NT2/D1 (cell line): ENCODE measurements around the gene ARHGEF25.

Source experiments
- DNase-seq: peaks from one replicate; pipeline ENCODE4 v3.0.0-alpha.2; 2011; ENCODE audit warnings: low read depth, low spot score
- H3K27me3 ChIP-seq: 2 replicates; pipeline ENCODE4 v1.6.0; 2011; ENCODE audit warnings: mild to moderate bottlenecking; ENCODE audit not compliant: insufficient read length, insufficient read depth
- H3K36me3 ChIP-seq: 2 replicates; pipeline ENCODE4 v1.6.1; 2011; ENCODE audit warnings: mild to moderate bottlenecking, low read length, mixed read lengths; ENCODE audit not compliant: insufficient read depth, insufficient read length
- H3K4me1 ChIP-seq: 2 replicates; pipeline ENCODE4 v1.5.1; 2011; ENCODE audit not compliant: insufficient read depth, insufficient read length
- H3K4me3 ChIP-seq: 2 replicates; pipeline ENCODE4 v1.5.1; 2011; ENCODE audit warnings: low read depth; ENCODE audit not compliant: insufficient read length
- H3K9ac ChIP-seq: 2 replicates; pipeline ENCODE4 v1.6.0; 2011; ENCODE audit warnings: low read depth; ENCODE audit not compliant: insufficient read length
- H3K9me3 ChIP-seq: 2 replicates; pipeline ENCODE4 v1.5.1; 2011; ENCODE audit warnings: mild to moderate bottlenecking, low read length; ENCODE audit not compliant: insufficient read depth
- SUZ12 ChIP-seq: IDR thresholded peaks from 2 replicates; pipeline ENCODE4 v1.6.1; 2011; ENCODE audit not compliant: insufficient read length, insufficient read depth; ENCODE audit errors: extremely low read depth
- YY1 ChIP-seq: IDR thresholded peaks from 2 replicates; pipeline ENCODE4 v1.6.1; 2011; ENCODE audit not compliant: insufficient read length, insufficient read depth
- ZNF274 ChIP-seq: IDR thresholded peaks from 2 replicates; pipeline ENCODE4 v1.6.1; 2011; ENCODE audit warnings: mild to moderate bottlenecking, low read depth, low read length

ARHGEF25 gene

DNA sequence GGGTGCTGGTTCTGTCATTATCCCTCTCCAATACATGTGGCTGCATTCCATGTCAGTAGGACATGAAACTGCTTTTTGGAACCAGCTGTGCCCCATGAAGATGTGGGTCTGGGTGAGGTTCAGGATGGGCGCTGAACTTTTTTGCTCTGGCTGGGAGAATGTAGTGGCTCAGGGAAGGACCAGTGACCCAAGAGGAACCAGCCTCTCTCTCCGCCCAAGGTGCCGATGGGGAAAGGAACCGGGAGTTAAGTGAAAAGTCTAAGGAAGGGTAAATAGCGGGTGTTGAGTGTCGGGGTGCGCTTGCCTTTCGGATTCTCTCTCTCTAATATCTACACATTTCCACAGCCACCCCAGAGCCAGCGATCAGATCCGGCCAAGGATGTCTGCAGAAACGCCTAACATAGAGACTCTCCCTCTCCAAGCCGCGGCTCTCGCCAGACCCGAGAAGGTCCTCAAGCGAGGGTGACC, 7.8 kb downstream of the ARHGEF25 start:
- DNase-seq = no peak

DNA sequence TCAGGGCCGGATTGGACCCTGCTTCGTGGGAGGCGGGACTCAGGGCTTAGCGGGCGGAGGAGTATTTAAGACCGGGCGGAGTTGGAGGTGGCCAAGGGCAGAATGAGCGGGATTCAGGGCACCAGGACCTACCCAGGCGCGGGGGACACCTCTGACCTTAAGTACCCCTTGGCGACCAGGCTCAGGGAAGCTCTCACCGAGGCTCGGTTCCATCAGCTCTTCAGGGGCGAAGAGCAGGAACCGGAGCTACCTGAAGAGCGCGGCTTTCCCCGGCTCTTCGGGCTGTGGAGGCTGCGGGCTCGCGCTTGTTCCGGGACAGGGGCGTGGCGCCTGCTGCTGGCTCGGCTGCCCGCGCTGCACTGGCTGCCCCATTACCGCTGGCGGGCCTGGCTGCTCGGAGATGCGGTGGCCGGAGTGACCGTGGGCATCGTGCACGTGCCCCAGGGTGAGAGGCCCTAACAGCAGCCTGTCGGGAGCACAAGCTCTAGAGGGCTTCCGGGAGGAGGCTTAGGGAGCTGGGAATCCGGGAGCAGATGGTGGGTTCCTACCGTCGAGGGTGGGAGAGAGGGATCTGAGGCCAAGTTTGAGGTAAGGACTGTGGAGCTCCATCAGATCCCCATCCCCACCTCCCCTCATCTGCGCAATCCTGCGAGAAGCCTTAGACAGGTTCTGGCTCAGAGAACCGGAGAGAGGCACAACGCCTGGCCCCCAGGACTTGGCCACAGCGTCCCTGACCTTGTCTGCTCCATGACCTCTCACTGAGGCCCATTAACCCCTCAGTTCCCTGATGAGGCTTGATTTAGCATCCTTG, 8.4 kb downstream of the ARHGEF25 start:
- Histone ChIP-seq H3K4me1 (peaks cover 3% of the 10 kb centered on the region), H3K36me3 (peaks cover 57% of the 10 kb centered on the region), H3K4me3 (no peak overlapping the region), H3K27me3 (no peaks in the 10 kb centered on the region), H3K9me3 (no peaks in the 10 kb centered on the region), H3K9ac (no peak overlapping the region)
- TF ChIP-seq YY1 (no peak), SUZ12 (no peak), ZNF274 (no peak)
- DNase-seq = no peak

More for the DNA sequence above, 7.8 kb downstream of the ARHGEF25 start:
- peaks cover 58% of the 10 kb centered on the region for H3K36me3 ChIP-seq
- no peak overlapping the region for H3K9ac ChIP-seq
- TF ChIP-seq ZNF274 (no peak), YY1 (no peak), SUZ12 (no peak)
- H3K9me3 ChIP-seq = no peaks in the 10 kb centered on the region
- H3K4me3 ChIP-seq = no peak overlapping the region
- H3K27me3 ChIP-seq = no peaks in the 10 kb centered on the region
- H3K4me1 ChIP-seq = peaks cover 8% of the 10 kb centered on the region

DNA sequence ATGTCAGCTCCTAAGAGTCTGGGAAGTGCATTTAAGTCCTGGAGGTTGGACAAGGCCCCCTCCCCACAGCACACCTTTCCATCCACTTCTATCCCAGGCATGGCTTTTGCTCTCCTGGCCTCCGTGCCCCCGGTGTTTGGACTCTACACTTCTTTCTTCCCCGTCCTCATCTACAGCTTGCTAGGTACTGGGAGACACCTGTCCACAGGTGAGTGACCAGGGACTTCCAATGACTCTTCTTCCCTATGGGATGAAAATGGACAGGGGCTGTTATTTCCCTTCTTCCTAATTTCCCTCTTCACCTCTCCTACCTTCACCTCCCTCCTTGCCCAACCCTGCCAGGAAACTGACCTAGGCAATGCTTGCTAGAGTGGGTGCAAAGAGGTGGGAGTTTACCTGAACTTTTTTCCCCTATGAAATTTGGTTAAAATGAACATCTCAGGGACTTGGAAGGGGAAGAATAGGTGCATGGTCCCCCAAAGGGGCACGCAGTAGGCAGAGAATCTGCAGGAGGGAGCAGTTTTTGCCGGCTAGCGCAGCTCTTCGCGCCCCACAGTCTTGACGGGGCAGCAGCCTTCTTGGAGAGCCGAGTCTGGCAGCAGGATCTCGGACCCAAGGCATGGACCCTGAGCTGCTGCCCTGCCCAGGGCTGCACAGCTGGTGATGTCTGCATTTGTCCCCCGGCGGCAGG, 9.2 kb downstream of the ARHGEF25 start:
- Histone ChIP-seq H3K9ac (no peak overlapping the region), H3K27me3 (no peaks in the 10 kb centered on the region), H3K4me1 (peaks cover 3% of the 10 kb centered on the region), H3K4me3 (no peak overlapping the region), H3K9me3 (no peaks in the 10 kb centered on the region), H3K36me3 (peaks cover 57% of the 10 kb centered on the region)
- TF ChIP-seq YY1 = no peak
- TF ChIP-seq SUZ12 = no peak
- TF ChIP-seq ZNF274 = no peak
- DNase-seq = no peak

DNA sequence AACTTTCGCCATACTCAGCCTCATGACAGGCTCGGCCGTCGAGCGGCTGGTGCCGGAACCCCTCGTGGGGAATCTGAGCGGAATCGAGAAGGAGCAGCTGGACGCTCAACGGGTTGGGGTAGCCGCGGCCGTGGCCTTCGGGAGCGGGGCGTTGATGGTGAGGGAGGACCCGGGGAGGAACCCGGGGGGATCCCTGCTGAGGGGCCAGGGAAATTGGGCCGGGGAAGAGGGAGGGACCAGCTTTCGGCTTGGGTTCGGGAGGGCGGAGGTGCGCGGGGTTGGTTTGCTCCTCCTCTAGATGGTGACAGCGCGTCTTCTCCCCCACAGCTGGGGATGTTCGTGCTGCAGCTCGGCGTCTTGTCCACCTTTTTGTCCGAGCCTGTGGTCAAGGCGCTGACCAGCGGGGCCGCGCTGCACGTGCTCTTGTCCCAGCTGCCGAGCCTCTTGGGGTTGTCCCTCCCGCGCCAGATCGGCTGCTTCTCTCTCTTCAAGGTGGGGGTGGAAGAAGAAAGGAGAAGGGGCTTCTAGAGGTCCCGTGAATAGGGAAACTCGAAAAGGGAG, 9.8 kb downstream of the ARHGEF25 start:
- Histone ChIP-seq H3K36me3 (peaks cover 57% of the 10 kb centered on the region), H3K27me3 (no peaks in the 10 kb centered on the region), H3K9me3 (no peaks in the 10 kb centered on the region), H3K9ac (no peak overlapping the region), H3K4me3 (no peak overlapping the region), H3K4me1 (peaks cover 3% of the 10 kb centered on the region)
- no peak for TF ChIP-seq YY1
- no peak for TF ChIP-seq SUZ12
- no peak for TF ChIP-seq ZNF274
- DNase-seq = no peak

DNA sequence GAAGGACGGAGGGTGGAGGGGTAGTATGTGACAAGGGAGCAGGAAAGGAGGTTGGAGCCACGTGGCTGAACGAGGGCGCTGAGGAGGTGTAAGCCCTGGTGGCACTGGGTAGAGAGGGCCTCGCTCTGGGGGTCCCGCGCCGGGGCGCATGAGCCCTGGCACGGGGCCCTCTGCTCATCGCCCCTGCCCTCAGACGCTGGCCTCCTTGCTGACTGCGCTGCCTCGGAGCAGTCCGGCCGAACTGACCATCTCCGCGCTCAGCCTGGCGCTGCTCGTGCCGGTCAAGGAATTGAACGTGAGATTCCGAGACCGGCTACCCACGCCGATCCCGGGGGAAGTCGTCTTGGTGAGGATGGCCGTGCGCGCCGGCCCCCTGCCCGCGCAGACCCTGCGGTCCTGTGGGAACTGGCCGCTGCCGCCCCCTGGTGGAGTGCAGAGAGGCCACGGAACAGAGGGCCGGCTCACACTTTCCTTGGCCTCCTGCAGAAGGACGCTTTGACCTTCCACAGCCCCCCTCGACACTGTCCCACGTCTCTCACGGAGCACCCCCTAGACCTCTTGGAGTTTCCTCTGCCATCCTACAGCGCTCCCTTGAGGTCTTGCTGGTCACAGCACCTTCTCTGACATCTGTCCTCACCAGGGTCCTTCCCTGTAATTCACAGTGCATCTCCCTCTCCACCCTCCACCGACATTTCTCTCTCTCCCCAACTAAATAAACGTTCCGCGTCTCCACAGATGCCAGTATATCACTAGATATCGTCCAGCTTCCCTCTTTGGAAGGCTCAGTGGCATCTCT, 10.5 kb downstream of the ARHGEF25 start:
- no peaks in the 10 kb centered on the region for H3K9me3 ChIP-seq
- peak overlapping the region; percentile 3 for H3K9ac ChIP-seq
- peaks cover 57% of the 10 kb centered on the region for H3K36me3 ChIP-seq
- no peak for DNase-seq
- no peaks in the 10 kb centered on the region for H3K27me3 ChIP-seq
- H3K4me1 ChIP-seq = peaks cover 3% of the 10 kb centered on the region
- H3K4me3 ChIP-seq = no peak overlapping the region
- TF ChIP-seq ZNF274 (no peak), YY1 (no peak), SUZ12 (no peak)

DNA sequence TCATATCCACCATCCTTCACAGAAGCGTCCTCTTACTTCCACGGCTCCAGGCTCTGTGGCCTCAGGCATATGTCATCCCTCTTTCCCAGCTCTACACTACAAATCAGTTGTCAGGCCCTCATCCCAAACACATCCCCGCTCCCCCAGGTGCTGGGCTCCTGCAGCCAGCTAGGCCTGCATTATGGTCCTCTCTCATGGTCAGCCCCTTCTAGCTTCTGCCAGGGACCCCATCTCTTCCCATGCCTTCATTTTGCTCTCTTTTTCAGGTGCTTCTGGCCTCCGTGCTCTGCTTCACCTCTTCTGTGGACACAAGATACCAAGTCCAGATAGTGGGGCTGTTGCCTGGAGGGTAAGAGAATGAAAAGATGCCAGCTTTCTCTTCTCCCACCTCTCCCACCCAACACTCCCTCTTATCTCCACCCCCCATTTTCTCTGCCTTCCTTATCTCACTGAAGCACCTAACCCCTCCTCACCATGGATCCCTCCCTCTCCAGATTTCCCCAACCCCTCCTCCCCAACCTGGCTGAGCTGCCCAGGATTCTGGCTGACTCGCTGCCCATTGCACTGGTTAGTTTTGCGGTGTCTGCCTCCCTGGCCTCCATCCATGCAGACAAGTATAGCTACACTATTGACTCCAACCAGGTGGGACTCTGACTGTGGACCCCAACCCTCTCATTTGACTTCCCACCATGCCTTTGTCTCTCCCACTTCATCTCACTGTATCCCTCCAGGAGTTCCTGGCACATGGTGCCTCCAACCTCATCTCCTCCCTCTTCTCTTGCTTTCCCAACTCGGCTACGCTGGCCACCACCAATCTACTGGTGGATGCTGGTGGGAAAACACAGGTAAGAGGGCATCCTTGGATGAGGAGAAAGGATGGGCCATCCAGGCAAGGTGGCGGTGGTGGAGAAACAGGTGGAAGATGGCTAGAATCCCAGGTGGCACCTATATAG, 11.3 kb downstream of the ARHGEF25 start:
- peaks cover 3% of the 10 kb centered on the region for H3K4me1 ChIP-seq
- no peak overlapping the region for H3K4me3 ChIP-seq
- no peaks in the 10 kb centered on the region for H3K9me3 ChIP-seq
- no peak for TF ChIP-seq SUZ12
- no peak for TF ChIP-seq YY1
- TF ChIP-seq ZNF274 = no peak
- no peak overlapping the region for H3K9ac ChIP-seq
- peaks cover 60% of the 10 kb centered on the region for H3K36me3 ChIP-seq
- H3K27me3 ChIP-seq = no peaks in the 10 kb centered on the region
- no peak for DNase-seq
